ENCODE data around the gene SAPCD1. TPM values are rescaled to one million over a fixed set of nuclear protein-coding genes. Genes with fewer than 3 reads are reported as not detected.

The SAPCD1 gene
- total RNA-seq, 2 donors from 2014 or later, result 7.9 to 8.4 TPM

GRCh38 chr6:31715022-31715958, 47.2 kb upstream of the SAPCD1 start, which contains the start of gene LY6G6D:
Gene LY6G6D, plus strand, starts transcription at chr6:31715348. Its CDS starts 8 bp downstream, at chr6:31715356.
- TF ChIP-seq CTCF (conservative IDR thresholded peaks at IDR 0.05), result no peak
- peak; percentile 84 for DNase-seq
- Mint-ChIP-seq H3K4me1 (peaks cover 43% of the 10 kb centered on the region), H3K9me3 (no peaks in the 10 kb centered on the region), H3K27me3 (ENCODE audit: insufficient read depth) (no peaks in the 10 kb centered on the region), H3K36me3 (ENCODE audit: low read depth) (no peaks in the 10 kb centered on the region), H3K4me3 (peak within 1 kb of the TSS; percentile 14), H3K27ac (peak within 1 kb of the TSS; percentile 95)
- H3K27ac ChIP-seq (ENCODE audit: low read depth, low read length), result peak within 1 kb of the TSS; percentile 67
- no peaks in the 10 kb centered on the region for H3K27me3 ChIP-seq (ENCODE audit: control insufficient read depth, insufficient read depth, low read length, poor library complexity, severe bottlenecking)
- no peak within 1 kb of the TSS for H3K9ac ChIP-seq (ENCODE audit: extremely low read depth, low read length, poor library complexity, severe bottlenecking)
- peaks cover 7% of the 10 kb centered on the region for H3K4me1 ChIP-seq (ENCODE audit: control insufficient read depth, insufficient read depth, low read length)
- H3K9me3 ChIP-seq (ENCODE audit: control insufficient read depth, low read length), result no peaks in the 10 kb centered on the region
- whole genome bisulfite sequencing, 2 experiments (ENCODE audit: insufficient coverage in 1 of 2, insufficient read length in 1 of 2), result 67 to 70% methylated on average over 5 to 15 of the region's 16 CpGs
- no peak within 1 kb of the TSS for H3K4me3 ChIP-seq (ENCODE audit: low read length)
- no peaks in the 10 kb centered on the region for H3K36me3 ChIP-seq (ENCODE audit: control insufficient read depth, insufficient read depth, low read length)

- H3K27ac Mint-ChIP-seq, result peak overlapping the region; percentile 67
- peaks cover 35% of the 10 kb centered on the region for H3K4me1 Mint-ChIP-seq
- no peak overlapping the region for H3K4me3 ChIP-seq (ENCODE audit: low read length)
- H3K4me3 Mint-ChIP-seq, result no peak overlapping the region
- DNase-seq, result peak; percentile 90
- H3K36me3 ChIP-seq (ENCODE audit: control insufficient read depth, insufficient read depth, low read length), result no peaks in the 10 kb centered on the region
- WGBS, 2 experiments (ENCODE audit: insufficient coverage in 1 of 2, insufficient read length in 1 of 2), result 59 to 77% methylated on average over 7 to 10 of the region's 10 CpGs
- H3K27ac ChIP-seq (ENCODE audit: low read depth, low read length), result no peak overlapping the region
- no peaks in the 10 kb centered on the region for H3K36me3 Mint-ChIP-seq (ENCODE audit: low read depth)
- H3K27me3 Mint-ChIP-seq (ENCODE audit: insufficient read depth), result no peaks in the 10 kb centered on the region
- peaks cover 7% of the 10 kb centered on the region for H3K4me1 ChIP-seq (ENCODE audit: control insufficient read depth, insufficient read depth, low read length)
- H3K9me3 Mint-ChIP-seq, result no peaks in the 10 kb centered on the region
- TF ChIP-seq CTCF (conservative IDR thresholded peaks at IDR 0.05), result peak; percentile 78
- H3K9me3 ChIP-seq (ENCODE audit: control insufficient read depth, low read length), result no peaks in the 10 kb centered on the region
- H3K27me3 ChIP-seq (ENCODE audit: control insufficient read depth, insufficient read depth, low read length, poor library complexity, severe bottlenecking), result no peaks in the 10 kb centered on the region
- H3K9ac ChIP-seq (ENCODE audit: extremely low read depth, low read length, poor library complexity, severe bottlenecking), result no peak overlapping the region
Measured at GRCh38 chr6:31717499-31718222, 44.8 kb upstream of the SAPCD1 start.

- no peak overlapping the region for H3K27ac Mint-ChIP-seq
- H3K9me3 Mint-ChIP-seq, result no peaks in the 10 kb centered on the region
- 100% methylated on average over 1 of the region's 1 CpG; no CpG with 5 or more reads in 1 of the 2 experiments for WGBS, 2 experiments (ENCODE audit: insufficient coverage in 1 of 2, insufficient read length in 1 of 2)
- Histone ChIP-seq H3K9me3 (ENCODE audit: control insufficient read depth, low read length) (no peaks in the 10 kb centered on the region), H3K9ac (ENCODE audit: extremely low read depth, low read length, poor library complexity, severe bottlenecking) (no peak overlapping the region), H3K27ac (ENCODE audit: low read depth, low read length) (no peak overlapping the region), H3K4me1 (ENCODE audit: control insufficient read depth, insufficient read depth, low read length) (peaks cover 7% of the 10 kb centered on the region), H3K36me3 (ENCODE audit: control insufficient read depth, insufficient read depth, low read length) (no peaks in the 10 kb centered on the region), H3K27me3 (ENCODE audit: control insufficient read depth, insufficient read depth, low read length, poor library complexity, severe bottlenecking) (no peaks in the 10 kb centered on the region), H3K4me3 (ENCODE audit: low read length) (no peak overlapping the region)
- H3K4me3 Mint-ChIP-seq, result no peak overlapping the region
- TF ChIP-seq CTCF (conservative IDR thresholded peaks at IDR 0.05), result no peak
- no peaks in the 10 kb centered on the region for H3K36me3 Mint-ChIP-seq (ENCODE audit: low read depth)
- H3K4me1 Mint-ChIP-seq, result peaks cover 31% of the 10 kb centered on the region
- peak; percentile 65 for DNase-seq
- H3K27me3 Mint-ChIP-seq (ENCODE audit: insufficient read depth), result no peaks in the 10 kb centered on the region
Measured at GRCh38 chr6:31718265-31718664, 44.2 kb upstream of the SAPCD1 start.

Measured in endodermal cell (in vitro differentiated cells).